Right ventricle myocardium superior (tissue), 1 donor: Measurements from ENCODE around the gene RIT1. TPM values are rescaled to one million over a fixed set of nuclear protein-coding genes. Genes with fewer than 3 reads are reported as not detected.

ENCODE experiments used
- ATAC-seq: fragments of 200-7000 bp; cut with Tn5 transposase; one replicate; pipeline ENCODE4 v1.9.1; 2020; ENCODE audit warnings: mild to moderate bottlenecking; ENCODE audit not compliant: poor library complexity
- DNase-seq: peaks from one replicate; pipeline ENCODE4 v3.0.0-alpha.2; 2020
- intact Hi-C: fragments of 100-400 bp; cut with DNase I; formaldehyde crosslinking; loops from one replicate; pipeline ENCODE4 v1.11.2; 2022
- microRNA-seq: library from miRNA; unstranded; fragments of <30 nt; microRNA quantifications from one replicate; pipeline ENCODE4 v1.2.0, GENCODE V29; 2020
- total RNA-seq: library from RNA; stranded (reverse); fragmentation: NEBNext Ultra II Directional; extraction: Animal tissue kit (Norgen Biotek cat#: 25700); gene quantifications from one replicate; pipeline ENCODE4 v1.2.1, GENCODE V29; 2021
- donor health status: DM: no; HTN: yes; CAD: no; lungs with severe emphysema.

Gene RIT1
- total RNA-seq, 1 donor from 2014 or later, result 19.0 TPM

GRCh38 chr1:155867766-155868165 lies 43.4 kb downstream of the RIT1 start:
- DNase-seq (no peak), ATAC-seq (no peak)
- intact Hi-C loops, result no loop called here

- DNase-seq (no peak), ATAC-seq (no peak)
- intact Hi-C loops, result no loop called here
Observed at GRCh38 chr1:155864393-155864792, 46.8 kb downstream of the RIT1 start.

GRCh38 chr1:155861896-155862295 lies 49.3 kb downstream of the RIT1 start:
- no peak for DNase-seq
- no peak for ATAC-seq
- intact Hi-C loops, result no loop called here

GRCh38 chr1:155860970-155861510 lies 50.1 kb downstream of the RIT1 start:
- intact Hi-C loops, result no loop called here
- no peak for DNase-seq
- no peak for ATAC-seq

GRCh38 chr1:155859881-155860871 lies 51.0 kb downstream of the RIT1 start:
- DNase-seq (peak; percentile 90), ATAC-seq (peak; percentile 63)
- intact Hi-C loops, result no loop called here

- peak; percentile 95 for ATAC-seq
- peak; percentile 97 for DNase-seq
- intact Hi-C loops, result no loop called here
Observed at GRCh38 chr1:155859234-155859829, 51.8 kb downstream of the RIT1 start, which contains the start of gene SYT11. Gene SYT11 (plus strand): TSS chr1:155859567. CDS start chr1:155859762, 195 bp downstream.

- ATAC-seq (no peak), DNase-seq (no peak)
- intact Hi-C loops, result no loop called here
Observed at GRCh38 chr1:155858800-155859233, 52.3 kb downstream of the RIT1 start.

DNA sequence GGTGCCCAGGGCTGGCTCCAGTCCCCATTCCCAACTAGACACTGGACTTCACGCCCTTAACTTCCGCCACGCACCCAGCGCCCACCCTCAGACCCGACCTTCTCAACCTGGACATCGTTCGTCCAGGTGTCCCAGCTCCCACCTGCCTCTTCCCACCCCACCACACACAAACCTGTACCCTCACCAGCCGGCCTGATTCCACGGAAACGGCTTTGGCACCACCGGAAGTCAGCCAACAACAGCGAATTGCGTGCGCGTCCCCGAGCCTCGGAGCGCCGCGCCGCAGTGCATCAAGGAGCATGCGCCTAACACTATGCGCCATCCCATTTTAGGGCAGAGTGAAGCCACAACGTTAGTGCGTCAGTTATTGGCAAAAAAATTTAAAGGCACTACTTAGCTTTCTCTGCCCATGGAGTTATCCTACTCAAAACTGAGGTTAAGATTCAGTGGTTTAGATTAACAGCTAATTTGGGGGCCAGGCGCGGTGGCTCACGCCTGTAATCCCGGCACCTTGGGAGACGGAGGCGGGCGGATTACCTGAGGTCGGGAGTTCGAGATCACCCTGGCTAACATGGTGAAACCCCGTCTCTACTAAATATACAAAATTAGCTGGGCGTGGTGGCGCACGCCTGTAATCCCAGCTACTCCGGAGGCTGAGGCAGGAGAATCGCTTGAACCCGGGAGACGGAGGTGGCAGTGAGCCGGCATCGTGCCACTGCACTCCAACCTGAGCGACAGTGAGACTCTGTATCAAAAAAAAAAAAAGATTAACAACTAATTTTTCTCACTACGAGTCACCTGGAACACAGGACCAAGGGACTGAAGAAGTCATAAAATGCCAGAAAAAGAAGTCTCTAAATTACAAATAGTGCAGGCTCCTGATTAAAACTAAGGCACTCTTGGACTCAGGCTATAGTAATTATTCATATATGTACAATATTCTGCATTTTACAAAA lies 53.9 kb downstream of the RIT1 start, which contains the start of gene GON4L:
TSS of gene GON4L (minus strand) at position 240 of the 956 bp plus-strand sequence. CDS start 3,434 bp downstream, outside the sequence.
- ATAC-seq (peak; percentile 79), DNase-seq (peak; percentile 94)
- intact Hi-C loops, result no loop called here

DNA sequence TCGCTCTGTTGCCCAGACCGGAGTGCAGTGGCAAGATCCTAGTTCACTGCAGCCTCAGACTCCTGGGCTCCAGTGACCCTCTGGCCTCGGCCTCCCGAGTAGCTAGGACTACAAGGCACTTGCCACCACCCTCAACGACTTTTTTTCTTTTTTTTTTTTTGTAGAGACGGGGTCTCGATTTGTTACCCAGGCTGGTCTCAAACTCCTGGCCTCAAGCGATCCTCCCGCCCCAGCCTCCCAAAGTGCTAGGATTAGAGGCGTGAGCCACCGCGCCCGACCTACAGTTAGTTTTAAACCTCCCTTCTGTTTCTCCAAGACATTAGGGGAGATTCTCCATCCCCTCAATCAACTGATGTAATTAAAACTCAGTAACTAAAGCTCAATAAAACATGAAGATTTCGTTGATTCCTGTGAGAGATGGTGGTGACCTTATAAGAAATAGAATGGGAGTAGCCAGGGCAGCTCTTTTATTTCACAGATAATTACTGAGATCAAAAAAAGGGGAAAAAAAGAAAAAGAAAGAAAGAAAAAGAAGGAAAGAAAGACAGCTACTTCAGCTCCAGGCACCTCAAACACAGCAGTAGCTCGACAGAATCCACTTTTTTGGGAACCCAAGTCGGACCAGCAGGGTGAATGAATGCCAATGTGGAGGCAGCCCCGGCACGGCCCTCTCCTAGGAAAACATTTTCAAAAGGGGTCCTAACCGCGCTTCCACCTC lies 54.7 kb downstream of the RIT1 start:
- ATAC-seq, result no peak
- DNase-seq, result no peak
- intact Hi-C loops, result no loop called here

DNA sequence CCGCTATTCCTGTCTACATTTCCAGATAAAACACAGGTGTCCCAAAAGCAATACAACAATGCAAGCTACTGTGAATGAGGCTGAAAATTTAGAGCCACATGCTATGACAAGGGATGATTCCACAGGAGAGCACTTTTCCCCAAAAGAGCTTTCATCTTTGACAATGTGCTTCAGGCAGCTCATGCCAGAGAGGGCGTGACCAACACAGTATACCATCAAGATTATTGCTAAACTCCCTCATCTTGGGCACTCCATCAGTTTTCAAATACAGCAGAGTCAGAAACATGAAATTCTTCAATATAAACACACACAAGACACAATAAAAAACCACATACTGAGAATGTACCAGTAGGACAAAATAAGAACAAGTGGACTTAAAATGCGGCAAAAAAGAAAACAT lies 60.8 kb downstream of the RIT1 start:
- no peak for DNase-seq
- intact Hi-C loops, result no loop called here
- no peak for ATAC-seq

DNA sequence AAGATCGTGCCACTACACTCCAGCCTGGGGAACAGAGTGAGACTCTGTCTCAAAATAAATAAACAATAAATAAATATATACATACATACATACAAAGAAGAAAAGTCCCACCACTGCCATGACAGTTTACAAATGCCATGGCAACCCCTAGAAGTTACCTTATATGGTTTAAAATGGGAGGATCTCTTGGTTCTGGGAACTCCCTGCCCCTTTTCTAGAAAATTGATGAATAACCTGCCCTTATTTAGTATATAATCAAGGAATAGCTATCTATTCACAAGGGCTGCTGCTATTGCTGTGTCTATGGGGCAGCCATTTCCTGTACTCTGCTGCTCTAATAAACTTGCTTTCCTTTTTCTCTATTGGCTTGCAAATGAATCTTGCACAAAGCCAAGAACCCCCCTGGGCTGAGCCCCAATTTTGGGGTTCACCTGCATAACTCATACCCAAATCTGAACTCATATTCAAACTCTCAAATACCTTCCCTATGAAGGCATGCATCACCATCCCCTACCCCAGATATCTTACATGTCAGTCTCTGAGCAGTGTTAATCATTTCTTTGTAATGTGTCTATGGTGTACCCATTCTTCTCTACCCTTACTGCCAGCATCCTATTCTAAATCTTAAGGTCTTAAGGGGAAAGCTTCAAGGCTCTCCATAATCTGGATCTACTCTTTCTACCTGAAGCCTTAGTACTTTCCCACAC lies 63.2 kb downstream of the RIT1 start:
- no peak for DNase-seq
- no peak for ATAC-seq
- intact Hi-C loops, result no loop called here

Small RNAs within 50 kb of the gene (microRNA-seq; reads per million reads assigned to microRNA genes)
- not detected for gene MIR6738

Other genes starting within 250 kb of the RIT1 start
- 59.9 TPM for gene YY1AP1, start 222.6 kb downstream of the RIT1 start, total RNA-seq
- 113 TPM for gene DAP3, start 222.3 kb downstream of the RIT1 start, total RNA-seq
- 17.9 TPM for gene GON4L, start 54.1 kb downstream of the RIT1 start, total RNA-seq
- gene SYT11, start 51.8 kb downstream of the RIT1 start, total RNA-seq, result 7.0 TPM
- gene KHDC4, start 23.1 kb upstream of the RIT1 start, total RNA-seq, result 22.5 TPM
- not detected for gene RXFP4, start 30.3 kb upstream of the RIT1 start, total RNA-seq
- gene ARHGEF2, start 67.2 kb upstream of the RIT1 start, total RNA-seq, result 55.7 TPM
- gene SSR2, start 109.6 kb upstream of the RIT1 start, total RNA-seq, result 66.9 TPM
- 30.4 TPM for gene UBQLN4, start 142.4 kb upstream of the RIT1 start, total RNA-seq
- gene LAMTOR2, start 143.4 kb upstream of the RIT1 start, total RNA-seq, result 64.4 TPM
- not detected for gene RAB25, start 149.8 kb upstream of the RIT1 start, total RNA-seq
- 0.16 TPM for gene MEX3A, start 171.1 kb upstream of the RIT1 start, total RNA-seq
- 270 TPM for gene LMNA, start 203.4 kb upstream of the RIT1 start, total RNA-seq
- gene SEMA4A, start 242.2 kb upstream of the RIT1 start, total RNA-seq, result 1.4 TPM